BJ (cell line): Measurements from ENCODE around the gene ZNF764. TPM values are rescaled to one million over a fixed set of nuclear protein-coding genes. Genes with fewer than 3 reads are reported as not detected.

Source experiments
- CTCF ChIA-PET: fragments of 350-600 bp; formaldehyde crosslinking; extraction: SDS; loops from one replicate; lab custom pipeline; 2021; ENCODE audit warnings: antibody characterized with exemption, inconsistent platforms; lab: Yijun Ruan, JAX
- POLR2A ChIA-PET: fragments of 300-600 bp; sonication (Branson Sonifier 250); formaldehyde crosslinking; extraction: SDS; loops from one replicate; lab custom pipeline; 2021; ENCODE audit warnings: antibody characterized with exemption; lab: Charles Lee
- DNase-seq: peaks from one replicate; pipeline ENCODE4 v3.0.0-alpha.2; 2011; ENCODE audit warnings: low read depth
- H3K27me3 ChIP-seq: 2 replicates; pipeline ENCODE4 v1.6.0; 2011; ENCODE audit warnings: low read length; ENCODE audit not compliant: control insufficient read depth, insufficient read depth
- H3K36me3 ChIP-seq: 2 replicates; pipeline ENCODE4 v1.5.1; 2011; ENCODE audit warnings: low read length; ENCODE audit not compliant: control insufficient read depth, insufficient read depth
- H3K4me3 ChIP-seq: 2 replicates; pipeline ENCODE4 v1.5.1; 2011; ENCODE audit warnings: low read depth, mild to moderate bottlenecking, control low read depth, low read length
- CTCF ChIP-seq: IDR thresholded peaks from 2 replicates; pipeline ENCODE4 v1.5.1; 2011; ENCODE audit warnings: low read depth, mild to moderate bottlenecking, control low read depth, inconsistent platforms, low read length, moderate library complexity; ENCODE audit not compliant: insufficient read depth
- polyA minus RNA-seq: library from RNA; depleted of rRNA, polyadenylated mRNA; stranded (reverse); fragments of >200 nt; gene quantifications from 2 replicates; pipeline ENCODE4 v1.2.3, GENCODE V29; 2011; rRNA and poly(A)+ RNA removed
- polyA plus RNA-seq: library from polyadenylated mRNA; depleted of rRNA; stranded (reverse); fragments of >200 nt; gene quantifications from 2 replicates; pipeline ENCODE4 v1.2.3, GENCODE V29; 2011; rRNA removed

The ZNF764 gene
- 2.3 and 2.6 TPM in 2 replicates for polyA plus RNA-seq
- polyA minus RNA-seq = 1.8 and 2.0 TPM in 2 replicates

DNA sequence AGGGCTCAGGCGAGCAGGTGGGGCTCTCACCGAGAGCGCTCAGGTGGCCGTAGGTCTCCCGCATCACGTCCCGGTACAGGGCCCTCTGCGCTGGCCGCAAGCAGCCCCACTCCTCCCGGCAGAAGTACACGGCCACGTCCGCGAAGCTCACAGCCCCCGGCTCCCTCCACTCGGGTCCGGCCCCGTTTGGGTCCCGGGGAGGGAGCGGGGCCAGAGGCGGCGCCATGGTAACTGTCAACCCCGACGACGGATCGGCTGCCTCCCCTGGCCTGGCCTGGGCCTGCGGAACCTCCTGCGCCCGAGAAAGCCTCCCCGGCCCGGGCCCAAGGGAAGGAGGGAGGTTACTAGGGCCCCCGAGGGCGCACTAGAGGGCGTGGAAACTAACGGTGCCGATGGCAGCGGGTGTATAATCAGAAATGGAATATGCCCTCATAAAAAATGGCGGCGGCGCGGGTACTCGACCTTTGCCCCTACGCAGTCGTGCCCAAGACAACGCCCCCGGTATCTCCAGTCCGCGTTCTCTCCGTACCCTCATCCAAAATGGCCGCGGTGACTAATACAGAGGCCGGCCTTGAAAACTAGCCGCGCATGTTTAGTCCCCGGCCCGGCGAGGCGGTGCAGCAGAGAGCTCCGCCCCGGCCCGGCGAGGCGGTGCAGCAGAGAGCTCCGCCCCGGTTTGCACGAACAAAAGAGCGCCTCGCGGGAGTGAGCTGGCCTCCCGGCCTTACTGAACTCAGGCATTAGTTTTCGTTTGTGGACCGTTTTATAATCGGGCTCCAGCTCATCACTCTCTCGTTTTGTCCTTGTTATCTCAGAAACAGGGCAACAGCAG is at the start of gene ZNF764:
TSS of gene ZNF764 (minus strand) at position 418 of the 832 bp plus-strand sequence. CDS start at position 226, 192 bp downstream.
- DNase-seq = peak; percentile 88
- CTCF ChIA-PET = interaction anchor here (1.3 to 2.2 kb wide), 7 partner anchors 14 to 128 kb away, joined by 4 to 9 read pairs (median 4); partner anchors contain the start of genes DCTPP1 and ZNF747
- H3K4me3 ChIP-seq = peak within 1 kb of the TSS; percentile 86
- TF ChIP-seq CTCF = no peak
- POLR2A ChIA-PET = interaction anchor here (0.6 kb wide), 1 partner anchor 486 kb away, joined by 3 read pairs; no protein-coding TSS in a partner anchor
- no peaks in the 10 kb centered on the region for H3K27me3 ChIP-seq
- peaks cover 11% of the 10 kb centered on the region for H3K36me3 ChIP-seq

GRCh38 chr16:30606004-30606403 is 47.8 kb upstream of the ZNF764 start:
- no peak for TF ChIP-seq CTCF
- Histone ChIP-seq H3K4me3 (no peak overlapping the region), H3K36me3 (peaks cover 11% of the 10 kb centered on the region), H3K27me3 (no peaks in the 10 kb centered on the region)
- POLR2A ChIA-PET = no interaction called here
- CTCF ChIA-PET = interaction anchor here (0.9 to 1.4 kb wide), 2 partner anchors 10 to 23 kb away, joined by 3 to 4 read pairs; no protein-coding TSS in a partner anchor
- DNase-seq = no peak

GRCh38 chr16:30605158-30605557 is 47.0 kb upstream of the ZNF764 start:
- peaks cover 11% of the 10 kb centered on the region for H3K36me3 ChIP-seq

DNA sequence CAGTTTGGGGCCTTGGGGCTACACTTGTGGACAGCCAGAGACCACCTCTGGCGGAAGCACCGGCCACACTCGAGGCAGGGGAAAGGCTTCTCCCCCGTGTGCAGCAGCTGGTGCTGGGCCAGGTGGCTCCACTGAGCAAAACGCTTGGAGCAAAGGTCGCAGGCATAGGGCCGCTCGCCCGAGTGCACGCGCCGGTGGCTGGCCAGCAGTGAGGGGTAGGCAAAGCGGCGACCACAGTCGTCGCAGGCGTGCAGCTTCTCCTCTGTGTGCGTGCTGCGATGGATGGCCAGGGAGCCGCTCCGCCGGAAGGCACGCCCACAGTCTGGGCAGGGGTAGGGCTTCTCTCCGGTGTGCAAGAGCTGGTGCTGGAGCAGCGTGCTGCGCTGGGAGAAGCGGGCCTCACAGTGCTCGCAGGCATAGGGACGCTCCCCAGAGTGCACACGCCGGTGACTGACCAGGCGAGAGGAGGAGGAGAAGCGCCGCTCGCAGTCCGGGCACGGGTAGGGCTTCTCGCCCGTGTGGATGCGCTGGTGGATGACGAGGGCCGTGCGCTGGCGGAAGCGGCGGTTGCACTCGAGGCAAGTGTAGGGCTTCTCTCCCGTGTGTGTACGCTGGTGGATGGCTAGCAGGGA is 46.3 kb upstream of the ZNF764 start:
- no peak for TF ChIP-seq CTCF
- POLR2A ChIA-PET = no interaction called here
- no peak overlapping the region for H3K4me3 ChIP-seq
- no peaks in the 10 kb centered on the region for H3K27me3 ChIP-seq
- CTCF ChIA-PET = interaction anchor here (1.9 kb wide), 1 partner anchor 25 kb away, joined by 4 read pairs; no protein-coding TSS in a partner anchor
- DNase-seq = no peak
- H3K36me3 ChIP-seq = peaks cover 11% of the 10 kb centered on the region

More at GRCh38 chr16:30605158-30605557, 47.0 kb upstream of the ZNF764 start:
- Histone ChIP-seq H3K27me3 (no peaks in the 10 kb centered on the region), H3K4me3 (no peak overlapping the region)
- ChIA-PET CTCF (interaction anchor here (1.9 kb wide), 1 partner anchor 24 kb away, joined by 4 read pairs; no protein-coding TSS in a partner anchor), POLR2A (no interaction called here)
- no peak for DNase-seq
- no peak for TF ChIP-seq CTCF

DNA sequence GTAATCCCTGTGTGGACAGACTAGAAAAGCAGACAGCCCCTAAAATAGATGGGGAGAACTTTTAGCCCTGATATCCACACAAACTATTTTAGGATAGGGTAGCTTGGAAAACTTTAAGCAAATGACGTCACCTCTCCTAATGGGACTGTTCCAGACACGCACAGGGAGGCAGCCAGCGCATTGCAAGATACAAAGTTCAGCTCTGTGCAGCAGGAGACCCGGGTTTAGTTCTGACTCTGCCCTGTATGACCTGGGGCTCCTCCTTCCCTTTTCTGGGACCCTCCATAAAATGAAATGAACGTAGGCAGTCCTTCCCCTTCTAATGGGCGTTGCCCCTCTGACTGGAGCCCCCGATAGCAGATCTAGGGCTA is 45.8 kb upstream of the ZNF764 start:
- no peak for DNase-seq
- Histone ChIP-seq H3K27me3 (no peaks in the 10 kb centered on the region), H3K36me3 (peaks cover 11% of the 10 kb centered on the region), H3K4me3 (no peak overlapping the region)
- ChIA-PET CTCF (interaction anchor here (0.6 to 1.9 kb wide), 2 partner anchors 21 to 25 kb away, joined by 3 to 4 read pairs; no protein-coding TSS in a partner anchor), POLR2A (no interaction called here)
- no peak for TF ChIP-seq CTCF
